GM18868 (cell line): ENCODE data around the gene KCNJ15.
"Not testable (repeated sequence)": the region's sequence is repeated elsewhere in the genome, so short reads cannot be mapped to it uniquely, and the experiment has no call there.

Source experiments
- ATAC-seq: cut with Tn5 transposase; IDR thresholded peaks from one replicate; pipeline ENCODE4 v1.9.1; 2021; ENCODE audit warnings: mild to moderate bottlenecking, moderate library complexity; ENCODE audit not compliant: unreplicated experiment

Gene KCNJ15

GRCh38 chr21:38244407-38244787 is 12.4 kb upstream of the KCNJ15 start:
- no peak for ATAC-seq

GRCh38 chr21:38244885-38245869 is 11.6 kb upstream of the KCNJ15 start:
- no peak for ATAC-seq

- ATAC-seq, result no peak
These were observed 10.3 kb upstream of the KCNJ15 start for GRCh38 chr21:38246511-38246910.

GRCh38 chr21:38247054-38247453 is 9.7 kb upstream of the KCNJ15 start:
- ATAC-seq, result not testable (repeated sequence)

- ATAC-seq, result no peak
These were observed 8.9 kb upstream of the KCNJ15 start for GRCh38 chr21:38247738-38248510.

GRCh38 chr21:38249256-38249655 is 7.5 kb upstream of the KCNJ15 start:
- ATAC-seq, result peak; percentile 51

GRCh38 chr21:38249696-38250278 is 7.0 kb upstream of the KCNJ15 start:
- ATAC-seq, result no peak

- ATAC-seq, result no peak
These were observed 5.8 kb upstream of the KCNJ15 start for GRCh38 chr21:38250991-38251418.

GRCh38 chr21:38254970-38255369 is 1.8 kb upstream of the KCNJ15 start:
- ATAC-seq, result no peak

GRCh38 chr21:38255571-38256117 is 1.1 kb upstream of the KCNJ15 start:
- no peak for ATAC-seq

GRCh38 chr21:38257667-38258066 is 876 bp downstream of the KCNJ15 start:
- no peak for ATAC-seq

GRCh38 chr21:38258521-38259485 is 2.0 kb downstream of the KCNJ15 start:
- ATAC-seq, result no peak

GRCh38 chr21:38259665-38260064 is 2.9 kb downstream of the KCNJ15 start:
- no peak for ATAC-seq

- ATAC-seq, result no peak
These were observed 3.6 kb downstream of the KCNJ15 start for GRCh38 chr21:38260426-38260825.

- ATAC-seq, result no peak
These were observed 5.1 kb downstream of the KCNJ15 start for GRCh38 chr21:38261851-38262250.

GRCh38 chr21:38263493-38263892 is 6.7 kb downstream of the KCNJ15 start:
- ATAC-seq, result no peak

- no peak for ATAC-seq
These were observed 7.8 kb downstream of the KCNJ15 start for GRCh38 chr21:38264571-38264970.

- no peak for ATAC-seq
These were observed 8.4 kb downstream of the KCNJ15 start for GRCh38 chr21:38265166-38265565.

- ATAC-seq, result no peak
These were observed 9.9 kb downstream of the KCNJ15 start for GRCh38 chr21:38266732-38267131.
